Astrocyte (in vitro differentiated cells and primary cell): ENCODE measurements around the gene SNAPC1. TPM values are rescaled to one million over a fixed set of nuclear protein-coding genes. Genes with fewer than 3 reads are reported as not detected.

Source experiments
- DNase-seq: peaks from one replicate; pipeline ENCODE4 v3.0.0-alpha.2; 2010; ENCODE audit warnings: low read depth
- FAIRE-seq: peaks from 2 replicates; lab custom pipeline; 2011; peaks lifted over from hg19 to GRCh38; lab: Jason Lieb, UNC
- H2AFZ ChIP-seq: 2 replicates; pipeline ENCODE4 v1.6.0; 2012; ENCODE audit warnings: low read depth, low read length, inconsistent platforms
- H3K27ac ChIP-seq: 2 replicates; pipeline ENCODE4 v1.5.1; 2011; ENCODE audit warnings: low read depth, low read length, inconsistent platforms
- H3K27me3 ChIP-seq: 2 replicates; pipeline ENCODE4 v1.6.0; 2011; ENCODE audit warnings: low read length, inconsistent platforms; ENCODE audit not compliant: insufficient read depth
- H3K36me3 ChIP-seq: 2 replicates; pipeline ENCODE4 v1.5.1; 2011; ENCODE audit warnings: low read length, inconsistent platforms; ENCODE audit not compliant: insufficient read depth
- H3K4me1 ChIP-seq: 2 replicates; pipeline ENCODE4 v1.5.1; 2011; ENCODE audit warnings: low read length, inconsistent platforms; ENCODE audit not compliant: insufficient read depth
- H3K4me2 ChIP-seq: 2 replicates; pipeline ENCODE4 v1.6.0; 2012; ENCODE audit warnings: low read length, inconsistent platforms
- H3K4me3 ChIP-seq: 2 replicates; pipeline ENCODE4 v1.5.1; 2011; ENCODE audit warnings: low read depth, mild to moderate bottlenecking, low read length, inconsistent platforms; ENCODE audit not compliant: insufficient read depth
- H3K79me2 ChIP-seq: 2 replicates; pipeline ENCODE4 v1.6.0; 2012; ENCODE audit warnings: mild to moderate bottlenecking, low read length, inconsistent platforms; ENCODE audit not compliant: insufficient read depth
- H3K9ac ChIP-seq: 2 replicates; pipeline ENCODE4 v1.6.0; 2012; ENCODE audit warnings: mild to moderate bottlenecking, low read length, inconsistent platforms
- H3K9me3 ChIP-seq: 2 replicates; pipeline ENCODE4 v1.5.1; 2012; ENCODE audit warnings: low read depth, mild to moderate bottlenecking, low read length, inconsistent platforms; ENCODE audit not compliant: insufficient read depth
- H4K20me1 ChIP-seq: 2 replicates; pipeline ENCODE4 v1.6.0; 2012; ENCODE audit warnings: low read length, inconsistent platforms; ENCODE audit not compliant: insufficient read depth
- H3K27ac Mint-ChIP-seq: one replicate; pipeline ENCODE4 v1.8.0; 2021; ENCODE audit warnings: mild to moderate bottlenecking, mixed read lengths; ENCODE audit not compliant: unreplicated experiment
- H3K27me3 Mint-ChIP-seq: one replicate; pipeline ENCODE4 v1.8.0; 2021; ENCODE audit warnings: low read depth, mixed read lengths; ENCODE audit not compliant: unreplicated experiment
- H3K36me3 Mint-ChIP-seq: one replicate; pipeline ENCODE4 v1.8.0; 2021; ENCODE audit warnings: low read depth, mixed read lengths; ENCODE audit not compliant: unreplicated experiment
- H3K4me1 Mint-ChIP-seq: one replicate; pipeline ENCODE4 v1.8.0; 2021; ENCODE audit warnings: low read depth, mixed read lengths; ENCODE audit not compliant: unreplicated experiment
- H3K4me3 Mint-ChIP-seq: one replicate; pipeline ENCODE4 v1.8.0; 2021; ENCODE audit warnings: mild to moderate bottlenecking, moderate library complexity, mixed read lengths; ENCODE audit not compliant: unreplicated experiment
- H3K9me3 Mint-ChIP-seq: one replicate; pipeline ENCODE4 v1.8.0; 2021; ENCODE audit warnings: mild to moderate bottlenecking, mixed read lengths; ENCODE audit not compliant: unreplicated experiment
- EZH2 ChIP-seq: IDR thresholded peaks from 2 replicates; pipeline ENCODE4 v1.6.1; 2012; ENCODE audit warnings: mild to moderate bottlenecking, low read length, inconsistent platforms; ENCODE audit not compliant: insufficient read depth
- total RNA-seq: library from RNA; stranded (reverse); gene quantifications from 2 replicates; pipeline ENCODE4 v1.2.1, GENCODE V29; 2021
- TF ChIP-seq, protein P1 (sequence below): IDR thresholded peaks from 2 replicates; pipeline ENCODE4 v1.5.1; 2011; ENCODE audit warnings: low read depth, mild to moderate bottlenecking, inconsistent platforms, low read length, moderate library complexity; ENCODE audit not compliant: insufficient read depth

SNAPC1 gene
- total RNA-seq, 1 donor from 2014 or later, result 14.1 TPM

DNA sequence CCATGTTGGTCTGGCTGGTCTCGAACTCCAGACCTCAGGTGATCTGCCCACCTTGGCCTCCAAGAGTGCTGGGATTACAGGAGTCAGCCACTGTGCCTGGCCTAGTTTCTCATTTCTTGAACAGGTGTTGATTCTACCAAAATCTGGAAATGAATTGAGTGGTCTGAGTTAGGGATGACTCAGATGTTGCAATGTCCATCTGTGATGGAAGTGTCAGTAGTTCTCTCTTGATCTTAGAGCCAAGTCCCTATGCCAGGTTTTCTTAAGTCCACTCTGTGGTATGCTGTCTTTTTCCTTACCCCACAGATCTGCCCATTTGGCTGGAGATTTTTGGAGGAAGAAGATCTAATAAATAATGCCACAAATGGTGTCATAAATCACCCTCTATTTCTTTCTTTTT is 12.6 kb downstream of the SNAPC1 start:
- TF ChIP-seq, protein P1, sequence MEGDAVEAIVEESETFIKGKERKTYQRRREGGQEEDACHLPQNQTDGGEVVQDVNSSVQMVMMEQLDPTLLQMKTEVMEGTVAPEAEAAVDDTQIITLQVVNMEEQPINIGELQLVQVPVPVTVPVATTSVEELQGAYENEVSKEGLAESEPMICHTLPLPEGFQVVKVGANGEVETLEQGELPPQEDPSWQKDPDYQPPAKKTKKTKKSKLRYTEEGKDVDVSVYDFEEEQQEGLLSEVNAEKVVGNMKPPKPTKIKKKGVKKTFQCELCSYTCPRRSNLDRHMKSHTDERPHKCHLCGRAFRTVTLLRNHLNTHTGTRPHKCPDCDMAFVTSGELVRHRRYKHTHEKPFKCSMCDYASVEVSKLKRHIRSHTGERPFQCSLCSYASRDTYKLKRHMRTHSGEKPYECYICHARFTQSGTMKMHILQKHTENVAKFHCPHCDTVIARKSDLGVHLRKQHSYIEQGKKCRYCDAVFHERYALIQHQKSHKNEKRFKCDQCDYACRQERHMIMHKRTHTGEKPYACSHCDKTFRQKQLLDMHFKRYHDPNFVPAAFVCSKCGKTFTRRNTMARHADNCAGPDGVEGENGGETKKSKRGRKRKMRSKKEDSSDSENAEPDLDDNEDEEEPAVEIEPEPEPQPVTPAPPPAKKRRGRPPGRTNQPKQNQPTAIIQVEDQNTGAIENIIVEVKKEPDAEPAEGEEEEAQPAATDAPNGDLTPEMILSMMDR, result no peak
- TF ChIP-seq EZH2, result no peak
- Histone ChIP-seq H3K4me3 (no peak overlapping the region), H3K27me3 (no peaks in the 10 kb centered on the region), H4K20me1 (peaks cover 4% of the 10 kb centered on the region), H3K4me2 (no peak overlapping the region), H3K4me1 (no peaks in the 10 kb centered on the region), H3K27ac (no peak overlapping the region), H3K9ac (no peak overlapping the region), H3K36me3 (peaks cover 22% of the 10 kb centered on the region), H3K9me3 (no peaks in the 10 kb centered on the region), H3K79me2 (no peaks in the 10 kb centered on the region), H2AFZ (no peak overlapping the region)
- Mint-ChIP-seq H3K4me1 (no peaks in the 10 kb centered on the region), H3K36me3 (peaks cover 8% of the 10 kb centered on the region), H3K9me3 (no peaks in the 10 kb centered on the region), H3K27ac (no peak overlapping the region), H3K27me3 (no peaks in the 10 kb centered on the region), H3K4me3 (no peak overlapping the region)
- no peak for DNase-seq
- no peak for FAIRE-seq

DNA sequence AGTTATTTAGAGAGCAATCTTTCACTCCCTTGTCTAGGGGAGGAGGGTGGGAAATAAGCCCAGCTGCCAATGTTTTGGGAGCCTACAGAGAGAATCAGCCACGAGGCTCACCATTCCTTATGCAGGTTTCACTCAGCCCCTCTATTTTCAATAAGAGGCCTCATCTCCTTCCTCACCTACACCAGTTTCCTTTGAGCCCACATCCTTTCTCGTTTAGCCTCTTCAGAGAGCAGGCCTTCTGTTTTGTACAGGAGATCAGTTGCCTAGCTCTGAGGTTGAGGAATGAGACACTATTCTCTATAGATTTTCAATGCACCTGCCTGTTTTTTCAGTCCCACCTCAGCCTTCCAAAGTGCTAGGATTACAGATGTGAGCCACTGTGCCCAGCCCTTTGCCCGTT is 17.9 kb downstream of the SNAPC1 start:
- Mint-ChIP-seq H3K36me3 (peaks cover 9% of the 10 kb centered on the region), H3K27ac (no peak overlapping the region), H3K9me3 (no peaks in the 10 kb centered on the region), H3K4me1 (no peaks in the 10 kb centered on the region), H3K27me3 (no peaks in the 10 kb centered on the region), H3K4me3 (no peak overlapping the region)
- Histone ChIP-seq H3K27ac (no peak overlapping the region), H3K4me1 (no peaks in the 10 kb centered on the region), H2AFZ (no peak overlapping the region), H3K36me3 (peaks cover 34% of the 10 kb centered on the region), H3K4me3 (no peak overlapping the region), H3K4me2 (no peak overlapping the region), H3K79me2 (no peaks in the 10 kb centered on the region), H3K27me3 (no peaks in the 10 kb centered on the region), H4K20me1 (peaks cover under 1% of the 10 kb centered on the region), H3K9ac (no peak overlapping the region), H3K9me3 (no peaks in the 10 kb centered on the region)
- no peak for FAIRE-seq
- no peak for TF ChIP-seq EZH2
- TF ChIP-seq, protein P1, result no peak
- no peak for DNase-seq

DNA sequence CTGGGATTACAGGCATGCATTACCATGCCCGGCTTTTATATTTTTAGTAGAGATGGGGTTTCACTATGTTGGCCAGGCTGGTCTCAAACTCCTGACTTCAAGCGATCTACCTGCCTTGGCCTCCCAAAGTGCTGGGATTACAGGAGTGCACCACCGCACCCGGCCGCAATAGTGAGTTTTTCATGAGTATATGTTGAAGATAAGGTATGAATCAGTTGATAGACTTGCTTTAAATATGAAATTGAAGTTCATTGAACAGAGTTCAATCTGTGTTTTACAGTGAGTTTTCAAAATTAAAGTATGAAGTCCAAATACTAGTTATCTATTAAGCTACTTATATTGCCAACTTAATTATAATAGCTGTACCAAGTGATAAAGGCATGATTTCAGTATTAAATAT is 35.1 kb downstream of the SNAPC1 start:
- Mint-ChIP-seq H3K4me3 (no peak overlapping the region), H3K36me3 (peaks cover 3% of the 10 kb centered on the region), H3K4me1 (peaks cover 2% of the 10 kb centered on the region), H3K27ac (no peak overlapping the region), H3K9me3 (no peaks in the 10 kb centered on the region), H3K27me3 (no peaks in the 10 kb centered on the region)
- H3K9ac ChIP-seq, result no peak overlapping the region
- H3K4me2 ChIP-seq, result no peak overlapping the region
- H3K27ac ChIP-seq, result no peak overlapping the region
- H3K36me3 ChIP-seq, result peaks cover 9% of the 10 kb centered on the region
- H4K20me1 ChIP-seq, result no peaks in the 10 kb centered on the region
- no peak overlapping the region for H3K4me3 ChIP-seq
- no peaks in the 10 kb centered on the region for H3K79me2 ChIP-seq
- TF ChIP-seq, protein P1, result no peak
- TF ChIP-seq EZH2, result no peak
- H3K9me3 ChIP-seq, result no peaks in the 10 kb centered on the region
- H3K4me1 ChIP-seq, result no peaks in the 10 kb centered on the region
- no peaks in the 10 kb centered on the region for H3K27me3 ChIP-seq
- FAIRE-seq, result no peak
- no peak for DNase-seq
- no peak overlapping the region for H2AFZ ChIP-seq
